Heart left ventricle (tissue), 13 donors: ENCODE data around the gene GRIK1.

Experiments
- CTCF ChIP-seq, 12 donors: fragments of 200-600 bp; sonication (generic) in 4 of 12; IDR thresholded peaks; one replicate each; pipeline versions ENCODE4 v1.5.0 to v1.8.0; 2018 to 2022; ENCODE audit warnings: antibody characterized with exemption in 12 of 12, mild to moderate bottlenecking in 5 of 12
- POLR2A ChIP-seq, 2 donors: fragments of 450-650 bp; IDR thresholded peaks; one replicate each; pipeline ENCODE4 v1.6.1; 2017; ENCODE audit warnings: antibody characterized with exemption in 2 of 2, mild to moderate bottlenecking in 2 of 2, moderate library complexity in 2 of 2
- donor health status: ischemic (EF 13 %, LVEDD 7.1; RV severe dilation, severe dysfunction).
- donor health status: DM: no; HTN: yes; CAD: no.
- donor health status: DM: no; HTN: no; CAD: no.
- donor health status: ischemic (EF 25% LVEDD 6.9; RV normal size, moderate dysfunction).
- donor health status: ischemic (EF 25% LVEDD 5.7; RV mildly dilated, moderate dysfunction).
- donor health status: ischemic (EF 35%, LVEDD 5.7; RV mildly dilated, moderate dysfunction).
- donor health status: nonischemic (EF 11% LVEDD 7.7; RV severe dilation, severe dysfunction).
- donor health status: DM: yes; HTN: yes; CAD: no.
- donor health status: PGD.
- donor health status: ischemic (EF 29% LVEDD 5.4; RV normal size, mild dysfunction).
- donor health status: nonischemic (EF 23%, LVEDD 6.1; RV moderate dilation, normal function).

- TF ChIP-seq CTCF (IDR thresholded peaks at IDR 0.05) (no peak), POLR2A (IDR thresholded peaks at IDR 0.05) (no peak)
Observed at GRCh38 chr21:29638761-29639327, 301.0 kb downstream of the GRIK1 start.
